MCF 10A (cell line): Measurements from ENCODE around the gene CNOT8. TPM values are rescaled to one million over a fixed set of nuclear protein-coding genes. Genes with fewer than 3 reads are reported as not detected.

ENCODE experiments used
- BruUV-seq: library from RNA; stranded (reverse); fragments of 400-500 nt; replicated peaks from 2 replicates; lab custom pipeline; 2021; lab: Mats Ljungman, UMichigan
- CTCF ChIA-PET: fragments of 300-600 bp; sonication (Branson Sonifier 250); formaldehyde crosslinking; extraction: SDS; loops from one replicate; lab custom pipeline; 2021; ENCODE audit warnings: antibody characterized with exemption, inconsistent platforms; lab: Yijun Ruan, JAX
- POLR2A ChIA-PET: fragments of 300-600, 350-650 bp; sonication (Branson Sonifier 250); formaldehyde crosslinking; extraction: SDS; loops from one replicate; lab custom pipeline; 2020; ENCODE audit warnings: antibody characterized with exemption, inconsistent platforms; lab: Yijun Ruan, JAX
- DNase-seq: peaks from one replicate; pipeline ENCODE4 v3.0.0-alpha.2; 2018; ENCODE audit not compliant: unreplicated experiment
- H3K27ac Mint-ChIP-seq: one replicate; pipeline ENCODE4 v1.8.0; 2022; ENCODE audit warnings: mild to moderate bottlenecking, low read depth, mixed read lengths; ENCODE audit not compliant: unreplicated experiment
- H3K27me3 Mint-ChIP-seq: one replicate; pipeline ENCODE4 v1.8.0; 2022; ENCODE audit warnings: mixed read lengths; ENCODE audit not compliant: insufficient read depth, unreplicated experiment
- H3K36me3 Mint-ChIP-seq: one replicate; pipeline ENCODE4 v1.8.0; 2022; ENCODE audit warnings: mild to moderate bottlenecking, moderate library complexity, mixed read lengths; ENCODE audit not compliant: insufficient read depth, unreplicated experiment
- H3K4me1 Mint-ChIP-seq: one replicate; pipeline ENCODE4 v1.8.0; 2022; ENCODE audit warnings: mixed read lengths; ENCODE audit not compliant: insufficient read depth, unreplicated experiment
- H3K4me3 Mint-ChIP-seq: one replicate; pipeline ENCODE4 v1.8.0; 2022; ENCODE audit warnings: mild to moderate bottlenecking, moderate library complexity, mixed read lengths; ENCODE audit not compliant: unreplicated experiment
- H3K9me3 Mint-ChIP-seq: one replicate; pipeline ENCODE4 v1.8.0; 2022; ENCODE audit warnings: mixed read lengths; ENCODE audit not compliant: unreplicated experiment
- intact Hi-C: fragments of 100-400 bp; cut with micrococcal nuclease; formaldehyde crosslinking; loops from 2 replicates; pipeline ENCODE4 v1.14.1; 2022
- total RNA-seq: library from RNA; stranded (reverse); gene quantifications from 2 replicates; pipeline ENCODE4 v1.2.3, GENCODE V29; 2022
- TF ChIP-seq, protein P1 (sequence below): fragments of 200-600 bp; IDR thresholded peaks from one replicate; pipeline ENCODE4 v1.8.0; 2022; ENCODE audit warnings: antibody characterized with exemption, mild to moderate bottlenecking; ENCODE audit not compliant: unreplicated experiment

Gene CNOT8
- total RNA-seq, 1 experiment from 2014 or later: 52.3 TPM

DNA sequence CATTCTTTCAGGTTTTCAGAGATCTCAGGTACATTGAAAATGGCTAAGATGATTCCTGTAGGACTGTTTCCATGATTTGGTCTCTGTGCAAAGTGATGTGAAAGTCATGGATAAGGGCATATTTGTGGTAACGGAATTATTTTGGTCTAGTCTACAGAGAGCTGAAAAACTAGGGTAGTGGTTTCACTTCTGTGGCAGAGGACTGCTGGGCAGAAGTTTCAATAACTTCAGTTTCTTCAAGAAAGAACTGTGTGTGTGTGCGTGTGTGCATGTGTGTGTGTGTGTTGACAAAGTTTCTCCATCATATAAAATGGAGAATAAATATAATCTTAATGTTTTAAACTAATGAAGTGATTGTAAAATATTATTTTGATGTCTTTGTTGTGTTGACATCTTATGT lies 4.3 kb downstream of the CNOT8 start:
- ChIA-PET CTCF (interaction anchor here (0.8 to 1.9 kb wide), 2 partner anchors 13 to 16 kb away, joined by 3 to 5 read pairs; no protein-coding TSS in a partner anchor), POLR2A (interaction anchor here (0.6 to 1.0 kb wide), 2 partner anchors 12 to 31 kb away, joined by 3 to 6 read pairs; partner anchors contain the start of gene FAXDC2)
- no peak for DNase-seq
- H3K27ac Mint-ChIP-seq: peak overlapping the region; percentile 57
- H3K9me3 Mint-ChIP-seq: no peaks in the 10 kb centered on the region
- TF ChIP-seq, protein P1, sequence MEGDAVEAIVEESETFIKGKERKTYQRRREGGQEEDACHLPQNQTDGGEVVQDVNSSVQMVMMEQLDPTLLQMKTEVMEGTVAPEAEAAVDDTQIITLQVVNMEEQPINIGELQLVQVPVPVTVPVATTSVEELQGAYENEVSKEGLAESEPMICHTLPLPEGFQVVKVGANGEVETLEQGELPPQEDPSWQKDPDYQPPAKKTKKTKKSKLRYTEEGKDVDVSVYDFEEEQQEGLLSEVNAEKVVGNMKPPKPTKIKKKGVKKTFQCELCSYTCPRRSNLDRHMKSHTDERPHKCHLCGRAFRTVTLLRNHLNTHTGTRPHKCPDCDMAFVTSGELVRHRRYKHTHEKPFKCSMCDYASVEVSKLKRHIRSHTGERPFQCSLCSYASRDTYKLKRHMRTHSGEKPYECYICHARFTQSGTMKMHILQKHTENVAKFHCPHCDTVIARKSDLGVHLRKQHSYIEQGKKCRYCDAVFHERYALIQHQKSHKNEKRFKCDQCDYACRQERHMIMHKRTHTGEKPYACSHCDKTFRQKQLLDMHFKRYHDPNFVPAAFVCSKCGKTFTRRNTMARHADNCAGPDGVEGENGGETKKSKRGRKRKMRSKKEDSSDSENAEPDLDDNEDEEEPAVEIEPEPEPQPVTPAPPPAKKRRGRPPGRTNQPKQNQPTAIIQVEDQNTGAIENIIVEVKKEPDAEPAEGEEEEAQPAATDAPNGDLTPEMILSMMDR: no peak
- H3K4me3 Mint-ChIP-seq: no peak overlapping the region
- peaks cover 47% of the 10 kb centered on the region for H3K4me1 Mint-ChIP-seq
- peaks cover 58% of the 10 kb centered on the region for H3K36me3 Mint-ChIP-seq
- H3K27me3 Mint-ChIP-seq: no peaks in the 10 kb centered on the region
- intact Hi-C loops: no loop called here
- BruUV-seq: no TSS peak

DNA sequence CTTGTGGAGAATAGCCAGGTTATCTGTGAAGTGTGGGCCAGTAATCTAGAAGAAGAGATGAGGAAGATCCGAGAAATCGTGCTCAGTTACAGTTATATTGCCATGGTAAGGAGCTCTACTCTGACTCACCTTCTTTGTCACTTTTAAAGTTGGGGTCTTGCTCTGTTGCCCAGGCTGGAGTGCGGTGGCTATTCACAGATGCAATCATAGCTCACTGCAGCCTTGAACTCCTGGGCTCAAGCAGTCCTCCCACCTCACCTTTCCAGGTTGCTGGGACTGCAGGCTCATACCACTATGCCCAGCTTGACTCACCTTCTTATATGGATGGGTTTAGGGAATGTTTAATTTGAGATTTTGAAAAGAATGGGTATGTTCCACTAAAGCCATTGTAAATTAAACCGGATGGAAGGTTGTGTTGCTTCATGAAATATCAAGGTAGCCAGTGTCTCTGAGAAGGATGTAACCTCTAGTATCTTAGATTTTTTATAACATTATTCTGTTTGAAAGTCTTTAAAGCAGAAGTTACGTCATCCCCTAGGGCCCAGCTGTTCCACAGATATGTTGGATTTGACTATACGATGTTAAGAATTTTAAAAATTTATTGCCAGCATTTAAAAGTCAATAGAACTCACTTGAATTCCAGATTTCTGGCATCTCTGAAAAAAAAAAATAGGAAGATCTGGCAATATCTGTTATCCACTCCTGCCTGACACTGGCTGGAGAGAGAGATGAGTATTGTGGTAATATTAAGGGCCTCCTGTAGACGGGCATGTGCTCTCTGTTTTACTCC lies 5.1 kb downstream of the CNOT8 start:
- CTCF ChIA-PET: interaction anchor here (0.6 to 1.9 kb wide), 8 partner anchors 14 to 791 kb away, joined by 3 to 5 read pairs (median 3); no protein-coding TSS in a partner anchor
- Mint-ChIP-seq H3K36me3 (peaks cover 65% of the 10 kb centered on the region), H3K4me1 (peaks cover 47% of the 10 kb centered on the region), H3K27ac (no peak overlapping the region), H3K27me3 (no peaks in the 10 kb centered on the region), H3K9me3 (no peaks in the 10 kb centered on the region), H3K4me3 (no peak overlapping the region)
- no peak for DNase-seq
- POLR2A ChIA-PET: interaction anchor here (0.6 to 1.2 kb wide), 3 partner anchors 13 to 31 kb away, joined by 3 to 6 read pairs (median 3); partner anchors contain the start of gene FAXDC2
- TF ChIP-seq, protein P1: no peak
- intact Hi-C loops: no loop called here
- no TSS peak for BruUV-seq

DNA sequence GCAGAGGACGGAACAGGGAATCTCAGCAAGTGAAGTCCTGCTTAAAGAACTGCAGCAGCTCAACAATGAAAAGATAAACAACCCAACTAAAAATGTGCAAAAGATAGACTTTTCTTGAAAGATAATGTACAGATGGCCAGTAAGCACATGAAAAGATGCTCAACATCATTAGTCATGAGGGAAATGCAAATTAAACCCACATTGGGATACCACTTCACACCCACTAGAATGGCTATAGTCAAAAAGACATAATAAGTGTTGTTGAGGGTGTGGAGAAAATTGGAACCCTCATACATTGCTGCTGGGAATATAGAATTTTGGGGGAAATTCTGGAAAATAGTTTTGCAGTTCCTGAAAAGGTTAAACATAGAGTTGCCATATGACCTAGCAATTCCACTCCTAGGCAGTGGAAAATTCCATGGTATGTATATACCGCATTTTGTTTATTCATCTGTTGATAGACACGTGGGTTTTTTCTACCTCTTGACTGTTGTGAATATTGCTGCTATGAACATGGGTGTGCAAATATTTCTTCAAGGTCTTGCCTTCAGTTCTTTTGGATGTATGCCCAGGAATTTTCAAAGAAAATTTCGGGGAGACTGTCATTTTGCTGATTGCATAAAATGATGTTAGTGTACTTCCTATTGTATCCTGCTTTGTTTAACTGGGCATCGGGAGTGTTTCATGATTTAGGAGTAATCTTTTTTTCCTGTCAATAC lies 7.2 kb downstream of the CNOT8 start:
- peaks cover 29% of the 10 kb centered on the region for H3K4me1 Mint-ChIP-seq
- H3K27ac Mint-ChIP-seq: peak overlapping the region; percentile 19
- POLR2A ChIA-PET: interaction anchor here (1.5 kb wide), 1 partner anchor 20 kb away, joined by 3 read pairs; no protein-coding TSS in a partner anchor
- no TSS peak for BruUV-seq
- peaks cover 85% of the 10 kb centered on the region for H3K36me3 Mint-ChIP-seq
- no peaks in the 10 kb centered on the region for H3K27me3 Mint-ChIP-seq
- intact Hi-C loops: no loop called here
- CTCF ChIA-PET: interaction anchor here (0.8 to 1.2 kb wide), 2 partner anchors 44 to 223 kb away, joined by 3 read pairs; no protein-coding TSS in a partner anchor
- H3K4me3 Mint-ChIP-seq: no peak overlapping the region
- DNase-seq: peak; percentile 44
- H3K9me3 Mint-ChIP-seq: no peaks in the 10 kb centered on the region
- TF ChIP-seq, protein P1: no peak
